GM23248 (cell line): ENCODE data around the gene BRWD1.

Experiments
- EZH2 ChIP-seq: fragments of 200-600 bp; sonication (generic); IDR thresholded peaks from 2 replicates; pipeline ENCODE4 v1.6.1; 2018; ENCODE audit warnings: antibody characterized with exemption, mild to moderate bottlenecking; ENCODE audit not compliant: insufficient read depth, poor library complexity, severe bottlenecking
- EZH2phosphoT487 ChIP-seq: fragments of 200-600 bp; sonication (generic); IDR thresholded peaks from 2 replicates; pipeline ENCODE4 v1.6.1; 2018; ENCODE audit warnings: antibody characterized with exemption, moderate library complexity, mild to moderate bottlenecking, low read depth; ENCODE audit not compliant: insufficient read depth

GRCh38 chr21:39288987-39289386 lies 24.4 kb downstream of the BRWD1 start:
- no peak for TF ChIP-seq EZH2
- no peak for TF ChIP-seq EZH2phosphoT487
